ENCODE results near the gene FBXL3. TPM values are rescaled to one million over a fixed set of nuclear protein-coding genes. Genes with fewer than 3 reads are reported as not detected.

Gene FBXL3
- total RNA-seq, 1 experiment from 2014 or later: 29.2 TPM

DNA sequence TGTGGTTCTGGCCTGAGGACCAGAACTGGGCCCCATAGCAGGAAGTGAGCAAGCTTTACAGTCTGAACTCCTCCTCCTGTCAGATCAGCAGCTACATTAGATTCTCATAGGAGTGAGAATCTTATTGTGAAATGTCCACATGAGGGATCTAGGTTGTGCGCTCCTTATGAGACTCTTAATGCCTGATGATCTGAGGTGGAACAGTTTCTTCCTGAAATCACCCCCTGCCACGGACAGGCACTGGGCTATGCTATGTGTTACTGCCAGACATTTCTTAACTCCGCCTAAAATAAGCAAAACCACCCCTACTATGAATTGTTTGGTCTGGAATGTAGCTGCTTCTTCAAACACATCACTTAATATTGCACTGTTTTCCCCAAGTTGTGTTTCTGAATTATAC is 4.6 kb downstream of the FBXL3 start:
- ChIA-PET CTCF (no interaction called here), POLR2A (ENCODE audit: low non-redundant PET) (no interaction called here)
- Histone ChIP-seq H3K27me3 (replicated peaks; ENCODE audit: insufficient read depth, low read depth, low read length, poor library complexity) (no peaks in the 10 kb centered on the region), H3K27ac (ENCODE audit: low read depth, low read length, poor library complexity, severe bottlenecking) (no peak overlapping the region), H3K4me3 (ENCODE audit: low read depth, low read length, poor library complexity, severe bottlenecking) (no peak overlapping the region), H3K36me3 (ENCODE audit: insufficient read depth, low read length, poor library complexity, severe bottlenecking) (peaks cover 12% of the 10 kb centered on the region), H3K4me1 (ENCODE audit: insufficient read depth, low read length, poor library complexity, severe bottlenecking) (peaks cover 15% of the 10 kb centered on the region), H3K9me3 (ENCODE audit: low read depth, low read length, poor library complexity, severe bottlenecking) (no peaks in the 10 kb centered on the region)
- DNase-seq (ENCODE audit: low spot score): no peak
- BruUV-seq (replicated peaks): no TSS peak
- no peak for TF ChIP-seq EZH2 (IDR thresholded peaks at IDR 0.05; ENCODE audit: borderline replicate concordance, low read depth, low read length, poor library complexity, severe bottlenecking)
- TF ChIP-seq, protein P1, sequence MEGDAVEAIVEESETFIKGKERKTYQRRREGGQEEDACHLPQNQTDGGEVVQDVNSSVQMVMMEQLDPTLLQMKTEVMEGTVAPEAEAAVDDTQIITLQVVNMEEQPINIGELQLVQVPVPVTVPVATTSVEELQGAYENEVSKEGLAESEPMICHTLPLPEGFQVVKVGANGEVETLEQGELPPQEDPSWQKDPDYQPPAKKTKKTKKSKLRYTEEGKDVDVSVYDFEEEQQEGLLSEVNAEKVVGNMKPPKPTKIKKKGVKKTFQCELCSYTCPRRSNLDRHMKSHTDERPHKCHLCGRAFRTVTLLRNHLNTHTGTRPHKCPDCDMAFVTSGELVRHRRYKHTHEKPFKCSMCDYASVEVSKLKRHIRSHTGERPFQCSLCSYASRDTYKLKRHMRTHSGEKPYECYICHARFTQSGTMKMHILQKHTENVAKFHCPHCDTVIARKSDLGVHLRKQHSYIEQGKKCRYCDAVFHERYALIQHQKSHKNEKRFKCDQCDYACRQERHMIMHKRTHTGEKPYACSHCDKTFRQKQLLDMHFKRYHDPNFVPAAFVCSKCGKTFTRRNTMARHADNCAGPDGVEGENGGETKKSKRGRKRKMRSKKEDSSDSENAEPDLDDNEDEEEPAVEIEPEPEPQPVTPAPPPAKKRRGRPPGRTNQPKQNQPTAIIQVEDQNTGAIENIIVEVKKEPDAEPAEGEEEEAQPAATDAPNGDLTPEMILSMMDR (conservative IDR thresholded peaks at IDR 0.05; ENCODE audit: low read depth, low read length): no peak
- intact Hi-C loops (cut with micrococcal nuclease; ENCODE audit: unreplicated experiment): loop anchor here (10.0 kb wide), 2 partner anchors 302 to 542 kb away; partner anchors contain the start of gene MYCBP2

DNA sequence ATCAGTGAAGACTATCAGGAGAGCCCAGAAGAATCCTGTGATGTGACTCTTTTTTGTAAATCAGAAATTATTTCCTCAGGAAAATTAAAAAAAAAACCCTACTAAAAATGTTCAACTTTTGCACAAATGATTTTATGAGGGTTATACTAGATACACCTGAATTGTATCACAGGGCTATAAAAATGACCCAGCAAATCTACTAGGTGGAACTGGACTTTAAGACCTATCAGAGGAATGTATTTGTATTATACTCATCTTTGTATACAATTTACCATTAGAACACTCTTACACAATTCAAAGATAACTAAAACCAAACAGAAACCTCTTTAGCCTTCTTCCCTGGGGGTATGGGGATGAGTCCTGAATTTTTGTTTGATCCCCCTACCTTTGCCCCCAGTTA is 7.2 kb downstream of the FBXL3 start:
- Histone ChIP-seq H3K27me3 (replicated peaks; ENCODE audit: insufficient read depth, low read depth, low read length, poor library complexity) (no peaks in the 10 kb centered on the region), H3K4me3 (ENCODE audit: low read depth, low read length, poor library complexity, severe bottlenecking) (no peak overlapping the region), H3K9me3 (ENCODE audit: low read depth, low read length, poor library complexity, severe bottlenecking) (no peaks in the 10 kb centered on the region), H3K36me3 (ENCODE audit: insufficient read depth, low read length, poor library complexity, severe bottlenecking) (peaks cover 38% of the 10 kb centered on the region), H3K4me1 (ENCODE audit: insufficient read depth, low read length, poor library complexity, severe bottlenecking) (peaks cover 14% of the 10 kb centered on the region), H3K27ac (ENCODE audit: low read depth, low read length, poor library complexity, severe bottlenecking) (no peak overlapping the region)
- no peak for DNase-seq (ENCODE audit: low spot score)
- intact Hi-C loops (cut with micrococcal nuclease; ENCODE audit: unreplicated experiment): loop anchor here (10.0 kb wide), 2 partner anchors 305 to 545 kb away; partner anchors contain the start of gene MYCBP2
- ChIA-PET POLR2A (ENCODE audit: low non-redundant PET) (no interaction called here), CTCF (no interaction called here)
- no TSS peak for BruUV-seq (replicated peaks)
- TF ChIP-seq, protein P1 (conservative IDR thresholded peaks at IDR 0.05; ENCODE audit: low read depth, low read length): no peak
- TF ChIP-seq EZH2 (IDR thresholded peaks at IDR 0.05; ENCODE audit: borderline replicate concordance, low read depth, low read length, poor library complexity, severe bottlenecking): no peak

DNA sequence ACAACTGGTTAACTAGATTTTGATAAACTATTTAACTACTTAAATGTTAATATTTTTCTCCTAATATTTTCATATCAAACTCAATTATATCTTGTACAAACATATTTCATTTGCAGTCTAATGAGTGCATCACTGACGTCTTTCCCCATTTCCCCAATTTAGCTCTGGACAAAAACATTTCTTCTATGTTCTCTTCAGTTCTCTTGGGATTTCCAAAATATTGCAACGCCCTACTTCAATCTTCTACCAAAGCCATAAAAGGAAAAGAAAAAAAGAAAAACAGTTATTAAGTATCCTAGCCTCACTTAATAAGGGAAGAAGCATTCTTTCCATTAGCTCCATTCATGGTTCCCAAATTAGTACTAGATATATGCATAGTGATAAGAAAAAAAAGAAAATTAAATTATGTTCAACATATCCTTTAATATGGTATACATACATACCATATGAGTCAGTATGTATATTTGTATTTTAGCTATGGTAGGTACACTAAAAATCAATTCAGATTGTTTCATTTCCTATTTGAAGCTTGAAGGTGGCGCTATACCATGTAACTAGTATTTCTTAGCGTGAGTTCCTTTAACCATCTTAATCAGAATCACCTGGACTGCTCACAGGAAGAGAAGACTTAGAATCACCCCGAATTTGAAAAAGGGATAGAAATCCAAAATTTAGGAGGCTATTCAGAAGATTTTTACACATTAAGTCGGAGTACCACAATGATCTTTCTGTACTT is 9.9 kb downstream of the FBXL3 start:
- H3K9me3 ChIP-seq (ENCODE audit: low read depth, low read length, poor library complexity, severe bottlenecking): no peaks in the 10 kb centered on the region
- no peak for DNase-seq (ENCODE audit: low spot score)
- no TSS peak for BruUV-seq (replicated peaks)
- POLR2A ChIA-PET (ENCODE audit: low non-redundant PET): interaction anchor here (0.6 to 0.7 kb wide), 2 partner anchors 148 to 388 kb away, joined by 5 to 8 read pairs; no protein-coding TSS in a partner anchor
- H3K27me3 ChIP-seq (replicated peaks; ENCODE audit: insufficient read depth, low read depth, low read length, poor library complexity): no peaks in the 10 kb centered on the region
- CTCF ChIA-PET: no interaction called here
- H3K36me3 ChIP-seq (ENCODE audit: insufficient read depth, low read length, poor library complexity, severe bottlenecking): peaks cover 59% of the 10 kb centered on the region
- intact Hi-C loops (cut with micrococcal nuclease; ENCODE audit: unreplicated experiment): no loop called here
- H3K27ac ChIP-seq (ENCODE audit: low read depth, low read length, poor library complexity, severe bottlenecking): no peak overlapping the region
- H3K4me3 ChIP-seq (ENCODE audit: low read depth, low read length, poor library complexity, severe bottlenecking): no peak overlapping the region
- no peaks in the 10 kb centered on the region for H3K4me1 ChIP-seq (ENCODE audit: insufficient read depth, low read length, poor library complexity, severe bottlenecking)
- TF ChIP-seq, protein P1 (conservative IDR thresholded peaks at IDR 0.05; ENCODE audit: low read depth, low read length): peak; percentile 34; the same call in 1 of the 2 replicates
- no peak for TF ChIP-seq EZH2 (IDR thresholded peaks at IDR 0.05; ENCODE audit: borderline replicate concordance, low read depth, low read length, poor library complexity, severe bottlenecking)
